HG02678 (cell line): Measurements from ENCODE around the gene ARL6IP6.
"Not testable (repeated sequence)": the region's sequence is repeated elsewhere in the genome, so short reads cannot be mapped to it uniquely, and the experiment has no call there.

Experiments used
- ATAC-seq: cut with Tn5 transposase; IDR thresholded peaks from one replicate; pipeline ENCODE4 v1.9.1; 2021; ENCODE audit warnings: mild to moderate bottlenecking, moderate library complexity; ENCODE audit not compliant: unreplicated experiment

The ARL6IP6 gene

DNA sequence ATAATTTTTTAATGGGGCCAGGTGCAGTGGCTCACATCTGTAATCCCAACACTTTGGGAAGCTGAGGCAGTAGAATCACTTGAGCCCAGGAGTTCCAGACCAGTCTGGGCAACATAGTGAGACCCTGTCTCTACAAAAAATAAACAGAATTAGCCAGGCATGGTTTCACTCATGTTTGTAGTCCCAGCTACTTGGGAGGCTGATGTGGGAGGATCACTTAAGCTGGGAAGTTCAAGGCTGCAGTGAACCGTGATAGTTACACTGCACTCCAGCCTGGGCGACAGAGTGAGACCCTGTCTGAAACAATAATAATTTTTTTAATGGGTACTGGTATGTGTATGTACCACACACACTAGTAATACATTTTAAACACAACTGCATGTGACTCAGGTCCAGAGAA lies 2.4 kb downstream of the ARL6IP6 start:
- ATAC-seq: no peak

GRCh38 chr2:152722639-152723038 lies 4.2 kb downstream of the ARL6IP6 start:
- not testable (repeated sequence) for ATAC-seq

DNA sequence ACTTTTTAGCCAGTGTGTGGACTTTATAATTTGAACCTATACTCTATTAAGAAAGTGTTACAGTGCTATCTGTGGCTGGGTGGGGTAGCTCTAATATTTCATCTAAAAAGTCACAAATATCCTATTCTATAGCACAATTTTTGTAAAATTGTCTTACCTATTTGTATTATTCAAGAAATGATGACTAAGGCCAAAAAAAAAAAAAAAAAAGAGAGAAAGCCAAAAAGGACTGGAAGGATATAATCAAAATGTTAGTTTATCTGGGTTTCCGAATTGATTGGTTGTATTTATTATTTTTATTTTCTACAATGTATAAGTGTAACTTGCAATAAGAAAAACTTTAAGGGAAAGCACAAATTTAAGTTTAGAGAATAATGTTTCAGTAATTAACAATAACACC lies 5.5 kb downstream of the ARL6IP6 start:
- ATAC-seq: no peak

GRCh38 chr2:152729844-152730243 lies 11.4 kb downstream of the ARL6IP6 start:
- ATAC-seq: no peak

- ATAC-seq: peak; percentile 91
These were observed 12.3 kb downstream of the ARL6IP6 start for GRCh38 chr2:152730591-152731333.

- not testable (repeated sequence) for ATAC-seq
These were observed 19.1 kb downstream of the ARL6IP6 start for GRCh38 chr2:152737509-152737908.

- ATAC-seq: no peak
These were observed 20.0 kb downstream of the ARL6IP6 start for GRCh38 chr2:152738438-152738837.

- not testable (repeated sequence) for ATAC-seq
These were observed 21.3 kb downstream of the ARL6IP6 start for GRCh38 chr2:152739705-152740104.

- ATAC-seq: peak; percentile 78
These were observed 22.4 kb downstream of the ARL6IP6 start for GRCh38 chr2:152740743-152741328.

- no peak for ATAC-seq
These were observed 24.6 kb downstream of the ARL6IP6 start for GRCh38 chr2:152743002-152743401.

- ATAC-seq: not testable (repeated sequence)
These were observed 29.3 kb downstream of the ARL6IP6 start for GRCh38 chr2:152747751-152748150.

- ATAC-seq: no peak
These were observed 36.6 kb downstream of the ARL6IP6 start for GRCh38 chr2:152755029-152755428.

DNA sequence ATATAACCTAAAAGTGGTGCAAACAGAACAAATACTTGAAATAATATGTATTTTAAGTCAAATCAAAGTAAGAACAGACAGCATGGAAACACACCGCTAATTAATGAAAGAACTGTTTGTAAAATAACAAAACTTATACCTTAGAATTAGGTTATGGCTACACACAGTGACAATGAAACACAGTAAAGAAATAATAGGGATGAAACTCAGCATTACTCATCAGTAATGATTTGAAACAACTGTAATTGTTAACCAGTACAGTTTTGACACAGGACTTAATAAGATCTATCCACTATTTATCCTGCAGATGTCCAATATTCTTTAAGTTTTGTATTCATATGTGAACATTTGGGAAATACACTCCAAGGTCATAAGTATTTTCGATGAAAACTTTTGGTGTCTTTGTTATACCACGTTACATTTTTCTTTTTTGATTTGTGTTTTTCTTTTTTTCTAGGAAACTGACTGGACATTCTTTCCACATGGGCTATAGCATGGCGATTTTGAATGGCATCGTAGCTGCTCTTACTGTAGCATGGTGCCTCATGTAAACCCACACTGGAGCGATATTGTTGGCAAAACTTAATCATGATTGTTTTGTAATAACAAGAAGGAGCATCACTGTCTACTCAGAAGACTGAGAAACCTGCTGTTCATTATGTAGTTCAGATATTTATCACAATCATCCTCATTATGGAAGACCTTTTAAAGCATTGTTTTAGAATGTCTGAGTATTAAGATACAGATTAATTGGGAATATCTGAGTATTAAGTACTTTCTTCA lies 41.1 kb downstream of the ARL6IP6 start:
- ATAC-seq: no peak

DNA sequence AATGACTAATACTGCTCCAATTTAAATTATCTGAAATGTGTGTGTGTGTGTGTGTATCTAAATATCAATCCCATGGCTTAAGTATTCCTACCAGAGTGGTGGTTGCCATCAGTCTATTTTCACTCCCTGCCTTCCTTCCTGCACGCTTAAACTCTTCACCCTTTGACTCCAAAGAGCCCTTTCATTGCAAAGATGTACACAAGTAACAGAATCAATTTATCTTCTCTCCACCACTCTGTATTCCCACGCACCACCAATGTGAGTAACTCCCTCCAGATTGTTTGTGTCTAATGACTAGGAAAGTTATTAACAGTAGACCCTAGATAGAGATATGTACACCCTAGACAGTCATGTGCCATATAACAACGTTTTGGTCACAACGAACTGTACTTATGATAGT lies 42.8 kb downstream of the ARL6IP6 start:
- ATAC-seq: no peak

DNA sequence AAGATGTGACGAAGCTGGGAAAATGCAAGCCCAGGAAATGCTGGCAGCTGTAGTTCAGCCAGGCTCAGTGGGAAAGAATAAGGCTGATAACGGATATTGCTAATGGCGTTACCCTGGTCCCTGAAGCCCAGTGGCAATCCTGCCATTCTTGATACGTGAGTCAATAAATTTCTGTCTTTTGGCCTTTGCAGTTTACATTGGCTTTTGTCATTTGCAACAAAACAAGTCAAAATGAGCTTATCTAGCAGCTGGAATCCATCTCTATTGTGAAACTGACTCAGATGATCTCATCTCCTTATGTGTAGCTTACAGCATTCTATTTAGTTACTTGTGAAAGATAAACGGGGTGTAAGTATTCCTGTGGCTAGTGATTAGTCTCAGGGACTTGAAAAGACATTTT lies 43.8 kb downstream of the ARL6IP6 start:
- ATAC-seq: no peak

DNA sequence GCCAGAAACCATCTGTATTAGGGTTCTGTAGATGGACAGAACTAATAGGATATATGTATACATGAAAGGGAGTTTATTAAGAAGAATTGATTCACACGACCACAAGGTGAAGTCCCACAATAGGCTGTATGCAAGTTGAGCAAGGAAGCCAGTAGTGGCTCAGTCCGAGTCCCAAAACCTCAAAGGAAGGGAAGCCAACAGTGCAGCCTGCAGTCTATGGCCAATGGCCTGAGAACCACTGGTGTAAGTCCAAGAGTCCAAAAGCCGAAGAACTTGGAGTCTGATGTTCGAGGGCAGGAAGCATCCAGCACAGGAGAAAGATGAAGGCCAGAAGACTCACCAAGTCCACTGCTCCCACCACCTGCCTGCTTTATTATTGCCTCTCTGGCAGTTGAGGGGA lies 44.8 kb downstream of the ARL6IP6 start:
- ATAC-seq: not testable (repeated sequence)

GRCh38 chr2:152763651-152764050 lies 45.2 kb downstream of the ARL6IP6 start:
- no peak for ATAC-seq

- ATAC-seq: no peak
These were observed 48.5 kb downstream of the ARL6IP6 start for GRCh38 chr2:152766928-152767327.

GRCh38 chr2:152781175-152781574 lies 62.8 kb downstream of the ARL6IP6 start:
- ATAC-seq: no peak

DNA sequence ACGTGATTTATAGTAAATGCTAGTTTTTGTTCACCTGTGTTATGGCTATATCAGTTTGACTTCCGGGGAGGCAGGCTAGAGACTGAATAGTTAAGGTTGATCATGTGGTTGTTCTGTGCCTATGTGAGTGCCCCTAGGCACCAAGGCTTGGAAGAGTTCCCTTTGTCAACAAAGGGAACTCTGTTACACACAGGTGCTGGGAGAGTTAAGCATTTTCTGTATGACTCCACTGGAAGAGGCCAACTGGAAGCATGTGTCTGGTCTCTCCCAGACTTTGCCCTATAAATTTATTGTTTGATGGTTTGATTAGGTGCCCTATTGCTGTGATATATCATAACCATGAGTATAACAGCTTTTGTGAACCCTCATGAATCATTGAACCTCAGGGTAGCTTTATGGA lies 63.8 kb downstream of the ARL6IP6 start:
- no peak for ATAC-seq

GRCh38 chr2:152790883-152791282 lies 72.5 kb downstream of the ARL6IP6 start:
- ATAC-seq: no peak

- ATAC-seq: no peak
These were observed 73.6 kb downstream of the ARL6IP6 start for GRCh38 chr2:152791979-152792378.
